Neural cell (in vitro differentiated cells): ENCODE data around the gene WHAMM.
A peak's percentile ranks its signal among the peaks of the same experiment; 100 is the strongest.

Experiments used
- CTCF ChIP-seq: fragments of 450-650 bp; IDR thresholded peaks from 2 replicates; pipeline ENCODE4 v1.5.1; 2014; ENCODE audit warnings: antibody characterized with exemption, mild to moderate bottlenecking, moderate library complexity; ENCODE audit not compliant: poor library complexity, severe bottlenecking
- EP300 ChIP-seq: fragments of 450-650 bp; conservative IDR thresholded peaks from 2 replicates; pipeline ENCODE4 v1.6.1; 2014; ENCODE audit warnings: antibody characterized with exemption, mild to moderate bottlenecking, moderate library complexity; ENCODE audit not compliant: poor library complexity, severe bottlenecking
- EZH2 ChIP-seq: fragments of 200-600, 300-800 bp; shearing (Covaris generic), sonication (generic); IDR thresholded peaks from 2 replicates; pipeline ENCODE4 v1.6.1; 2014; ENCODE audit warnings: antibody characterized with exemption, low read length, borderline replicate concordance, mild to moderate bottlenecking; ENCODE audit not compliant: insufficient read depth, poor library complexity, severe bottlenecking
- POLR2AphosphoS5 ChIP-seq: IDR thresholded peaks from 2 replicates; pipeline ENCODE4 v1.6.1; 2012
- REST ChIP-seq: IDR thresholded peaks from 2 replicates; pipeline ENCODE4 v1.6.1; 2012; ENCODE audit warnings: borderline replicate concordance
- SMC3 ChIP-seq: fragments of 450-650 bp; conservative IDR thresholded peaks from 2 replicates; pipeline ENCODE4 v1.6.1; 2014; ENCODE audit warnings: antibody characterized with exemption, mild to moderate bottlenecking, moderate library complexity; ENCODE audit not compliant: poor library complexity
- TAF1 ChIP-seq: IDR thresholded peaks from 2 replicates; pipeline ENCODE4 v1.6.1; 2012; ENCODE audit warnings: low read depth

- TF ChIP-seq CTCF: peak; percentile 56
- TF ChIP-seq EZH2: no peak
- no peak for TF ChIP-seq EP300
- no peak for TF ChIP-seq POLR2AphosphoS5
- TF ChIP-seq REST: no peak
- TF ChIP-seq TAF1: no peak
- peak; percentile 58 for TF ChIP-seq SMC3
Observed at GRCh38 chr15:82849556-82850512, 40.4 kb downstream of the WHAMM start.
